GM12875 (cell line): ENCODE results near the gene ING3.

Experiments used
- H3K4me3 ChIP-seq: one replicate; pipeline ENCODE4 v1.5.1; 2011; ENCODE audit warnings: low read depth, low read length, control low read depth
- CTCF ChIP-seq: IDR thresholded peaks from 2 replicates; pipeline ENCODE4 v1.5.1; 2011; ENCODE audit warnings: low read depth, mild to moderate bottlenecking, control low read depth, inconsistent platforms, low read length, moderate library complexity, borderline replicate concordance; ENCODE audit not compliant: insufficient read depth

ING3 gene

DNA sequence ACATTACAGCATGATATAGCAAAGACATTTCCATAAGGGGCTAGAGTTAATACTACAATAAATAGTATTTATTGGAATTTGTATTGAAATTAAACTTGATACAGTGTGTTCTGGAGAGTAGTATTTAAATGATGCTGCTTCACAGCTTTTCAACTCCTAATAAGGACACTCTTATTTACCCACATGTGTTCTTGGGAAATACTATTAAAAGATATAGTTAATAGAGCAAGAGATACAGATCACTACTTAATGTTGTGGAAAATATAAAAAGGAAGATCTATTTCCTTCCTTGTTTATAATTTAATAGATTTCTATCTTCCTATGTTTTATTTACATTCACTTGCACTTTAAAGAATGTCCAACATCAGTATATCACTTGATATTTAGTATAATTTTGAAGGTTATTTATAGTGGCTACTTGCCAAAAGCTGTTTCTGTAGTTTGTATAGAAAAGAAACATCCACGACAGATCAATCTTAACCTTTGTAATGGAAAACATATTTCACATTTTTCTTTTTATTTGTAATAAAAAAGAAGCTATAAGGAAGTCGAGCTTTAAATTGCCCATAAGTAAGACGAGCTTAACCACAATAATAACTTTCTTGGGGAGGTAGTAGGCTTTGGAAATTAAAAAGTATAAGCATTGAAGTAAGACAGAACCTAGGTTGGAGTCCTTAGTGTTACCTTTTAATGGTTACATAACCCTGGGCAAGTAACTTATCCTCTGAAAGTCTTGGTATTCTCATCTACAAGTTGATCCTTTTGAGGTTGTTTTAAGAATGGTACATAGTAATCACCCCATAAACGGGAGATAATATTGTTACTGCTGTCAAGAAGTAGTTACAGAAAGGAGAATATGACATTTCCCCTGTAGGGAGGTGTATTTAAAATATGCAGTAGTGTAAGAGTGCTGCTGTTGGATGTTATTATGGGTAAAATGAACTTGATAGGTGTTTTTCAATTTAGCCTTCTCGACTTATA lies 70.7 kb downstream of the ING3 start:
- H3K4me3 ChIP-seq, result no peak overlapping the region
- no peak for TF ChIP-seq CTCF

DNA sequence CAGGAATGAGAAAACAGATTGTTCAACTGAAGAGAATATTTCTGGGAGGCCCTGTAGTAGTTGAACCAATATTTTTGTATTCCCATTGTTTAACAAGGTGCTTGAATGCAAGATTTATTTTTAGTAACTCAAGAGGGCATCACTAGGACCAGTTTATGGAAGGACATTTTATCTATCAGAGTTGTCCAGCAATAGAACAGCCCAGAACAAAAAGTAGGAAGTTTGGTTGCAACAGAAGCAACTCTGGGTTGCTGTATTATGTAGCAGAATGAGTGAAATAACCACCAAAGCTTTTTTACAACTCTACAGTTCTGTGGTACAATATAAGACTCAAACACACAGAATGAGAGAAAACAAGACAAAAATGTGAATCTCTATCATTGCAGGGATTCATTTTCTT lies 72.6 kb downstream of the ING3 start:
- no peak overlapping the region for H3K4me3 ChIP-seq
- TF ChIP-seq CTCF, result no peak

DNA sequence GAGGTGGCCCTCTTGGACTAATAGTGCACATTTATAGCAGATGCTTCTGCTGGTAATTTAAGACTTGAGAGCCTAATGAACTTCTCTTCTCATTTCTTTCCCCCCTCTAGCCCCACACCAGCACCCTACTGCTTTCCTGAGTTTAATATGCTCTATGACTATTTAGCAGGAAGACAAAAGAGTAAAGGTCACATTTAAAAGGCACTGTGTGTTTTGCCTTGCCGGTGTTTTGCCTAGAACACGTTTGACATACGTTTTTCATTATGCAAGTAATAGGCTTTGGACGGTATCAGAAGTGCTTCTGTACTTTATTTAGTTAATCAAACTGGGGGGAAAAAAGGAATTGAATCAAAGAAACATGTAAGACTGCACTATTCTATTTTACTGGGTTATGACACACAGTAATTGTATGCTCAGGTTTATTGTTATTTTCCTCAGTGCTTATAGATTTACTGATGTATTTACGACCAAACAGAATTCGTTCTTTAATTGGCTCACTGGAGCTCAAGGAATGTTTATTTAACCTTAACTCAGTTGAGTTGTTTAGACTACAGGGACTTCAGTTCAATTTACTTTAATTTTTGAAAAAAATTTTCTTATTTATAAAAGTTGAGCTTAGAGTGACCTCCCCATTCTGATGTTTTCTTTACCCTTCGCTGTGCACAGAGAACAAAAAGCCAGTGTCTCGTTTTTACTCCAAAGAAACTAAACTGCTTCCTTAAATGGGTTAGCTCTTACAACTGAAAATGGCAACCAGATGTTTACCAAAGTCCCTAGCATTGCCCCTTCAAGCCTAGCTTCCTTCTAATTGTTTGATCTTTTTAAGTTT lies 73.3 kb downstream of the ING3 start:
- no peak overlapping the region for H3K4me3 ChIP-seq
- no peak for TF ChIP-seq CTCF

- no peak overlapping the region for H3K4me3 ChIP-seq
Observed at GRCh38 chr7:121024611-121025010, 74.0 kb downstream of the ING3 start.

DNA sequence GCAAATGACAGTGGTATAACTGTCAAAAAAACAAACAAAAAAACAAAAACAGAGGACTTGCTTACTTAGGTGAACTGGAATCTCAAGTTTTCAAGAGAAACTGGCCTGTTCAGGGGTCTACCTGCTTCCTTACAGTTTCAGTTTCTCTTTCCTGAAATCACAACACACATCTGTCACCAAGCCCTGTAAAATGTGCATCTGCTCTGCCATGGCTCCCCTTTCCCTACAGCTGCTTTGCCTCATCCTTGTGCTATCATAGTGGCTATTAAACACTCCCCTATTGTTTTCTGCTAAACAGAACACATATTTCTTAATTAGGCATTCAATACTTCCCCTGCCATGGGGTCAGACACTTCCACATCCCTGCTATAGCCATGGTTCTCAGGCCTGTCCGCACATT lies 75.6 kb downstream of the ING3 start:
- no peak for TF ChIP-seq CTCF
- H3K4me3 ChIP-seq, result no peak overlapping the region

More at GRCh38 chr7:121024611-121025010, 74.0 kb downstream of the ING3 start:
- no peak for TF ChIP-seq CTCF

- H3K4me3 ChIP-seq, result no peak overlapping the region
- TF ChIP-seq CTCF, result no peak
Observed at GRCh38 chr7:121026577-121027111, 76.1 kb downstream of the ING3 start.
